ENCODE measurements around the gene FUS. TPM values are rescaled to one million over a fixed set of nuclear protein-coding genes. Genes with fewer than 3 reads are reported as not detected.
A peak's percentile ranks its signal among the peaks of the same experiment; 100 is the strongest.

FUS gene
- total RNA-seq, 2 donors from 2014 or later: 698 to 827 TPM

DNA sequence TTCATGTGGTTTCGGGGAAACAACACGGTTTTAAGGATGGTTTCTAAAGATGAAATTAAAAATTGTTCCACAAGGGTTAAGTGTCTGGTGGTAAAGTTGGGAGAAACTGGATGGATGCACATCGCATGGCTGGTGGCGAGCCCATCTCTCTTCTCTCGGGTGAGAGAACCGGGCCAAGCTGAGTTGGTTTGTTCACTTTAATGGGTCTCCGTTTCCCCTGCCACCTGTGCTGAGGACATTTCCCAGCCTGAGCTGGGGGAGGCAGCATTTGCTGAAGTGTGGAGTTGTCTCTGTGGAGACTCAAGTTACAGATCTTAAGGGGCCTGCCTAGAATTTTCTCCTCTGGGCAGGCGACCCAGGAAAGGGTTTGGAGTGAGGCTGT lies 7.9 kb downstream of the FUS start:
- H3K27ac Mint-ChIP-seq: peak overlapping the region; percentile 69

GRCh38 chr16:31188450-31189411 lies 8.8 kb downstream of the FUS start:
- no peaks in the 10 kb centered on the region for H3K9me3 Mint-ChIP-seq
- Histone ChIP-seq H3K4me1 (ENCODE audit: control insufficient read depth, insufficient read depth, low read length) (no peaks in the 10 kb centered on the region), H3K4me3 (ENCODE audit: low read length) (no peak overlapping the region), H3K27ac (ENCODE audit: low read depth, low read length) (no peak overlapping the region), H3K27me3 (ENCODE audit: control insufficient read depth, insufficient read depth, low read length, poor library complexity, severe bottlenecking) (no peaks in the 10 kb centered on the region), H3K9ac (ENCODE audit: extremely low read depth, low read length, poor library complexity, severe bottlenecking) (no peak overlapping the region), H3K9me3 (ENCODE audit: control insufficient read depth, low read length) (no peaks in the 10 kb centered on the region), H3K36me3 (ENCODE audit: control insufficient read depth, insufficient read depth, low read length) (peaks cover 99% of the 10 kb centered on the region)
- WGBS, 2 experiments (ENCODE audit: insufficient coverage in 1 of 2, insufficient read length in 1 of 2): 96 to 100% methylated on average over 2 to 3 of the region's 3 CpGs
- no peak overlapping the region for H3K4me3 Mint-ChIP-seq
- peak overlapping the region; percentile 2 for H3K27ac Mint-ChIP-seq
- no peaks in the 10 kb centered on the region for H3K27me3 Mint-ChIP-seq (ENCODE audit: insufficient read depth)
- no peak for DNase-seq
- peaks cover 7% of the 10 kb centered on the region for H3K4me1 Mint-ChIP-seq
- H3K36me3 Mint-ChIP-seq (ENCODE audit: low read depth): peaks cover 97% of the 10 kb centered on the region
- TF ChIP-seq CTCF (conservative IDR thresholded peaks at IDR 0.05): no peak

More for the DNA sequence above, 7.9 kb downstream of the FUS start:
- H3K4me1 Mint-ChIP-seq: peaks cover 12% of the 10 kb centered on the region
- H3K4me3 ChIP-seq (ENCODE audit: low read length): no peak overlapping the region
- H3K4me3 Mint-ChIP-seq: no peak overlapping the region
- no peaks in the 10 kb centered on the region for H3K27me3 ChIP-seq (ENCODE audit: control insufficient read depth, insufficient read depth, low read length, poor library complexity, severe bottlenecking)
- no peak overlapping the region for H3K9ac ChIP-seq (ENCODE audit: extremely low read depth, low read length, poor library complexity, severe bottlenecking)
- H3K9me3 ChIP-seq (ENCODE audit: control insufficient read depth, low read length): no peaks in the 10 kb centered on the region
- no peaks in the 10 kb centered on the region for H3K4me1 ChIP-seq (ENCODE audit: control insufficient read depth, insufficient read depth, low read length)
- TF ChIP-seq CTCF (conservative IDR thresholded peaks at IDR 0.05): peak; percentile 24
- 96 to 97% methylated on average over 5 to 8 of the region's 8 CpGs for WGBS, 2 experiments (ENCODE audit: insufficient coverage in 1 of 2, insufficient read length in 1 of 2)
- H3K27ac ChIP-seq (ENCODE audit: low read depth, low read length): no peak overlapping the region
- H3K9me3 Mint-ChIP-seq: no peaks in the 10 kb centered on the region
- DNase-seq: no peak
- peaks cover 98% of the 10 kb centered on the region for H3K36me3 Mint-ChIP-seq (ENCODE audit: low read depth)
- no peaks in the 10 kb centered on the region for H3K27me3 Mint-ChIP-seq (ENCODE audit: insufficient read depth)
- peaks cover 99% of the 10 kb centered on the region for H3K36me3 ChIP-seq (ENCODE audit: control insufficient read depth, insufficient read depth, low read length)

GRCh38 chr16:31189412-31189778 lies 9.5 kb downstream of the FUS start:
- Mint-ChIP-seq H3K4me3 (no peak overlapping the region), H3K4me1 (peaks cover 3% of the 10 kb centered on the region), H3K9me3 (no peaks in the 10 kb centered on the region), H3K36me3 (ENCODE audit: low read depth) (peaks cover 97% of the 10 kb centered on the region), H3K27ac (no peak overlapping the region), H3K27me3 (ENCODE audit: insufficient read depth) (no peaks in the 10 kb centered on the region)
- no peak for DNase-seq
- no peak for TF ChIP-seq CTCF (conservative IDR thresholded peaks at IDR 0.05)
- Histone ChIP-seq H3K9ac (ENCODE audit: extremely low read depth, low read length, poor library complexity, severe bottlenecking) (no peak overlapping the region), H3K4me3 (ENCODE audit: low read length) (no peak overlapping the region), H3K36me3 (ENCODE audit: control insufficient read depth, insufficient read depth, low read length) (peaks cover 100% of the 10 kb centered on the region), H3K9me3 (ENCODE audit: control insufficient read depth, low read length) (no peaks in the 10 kb centered on the region), H3K27ac (ENCODE audit: low read depth, low read length) (no peak overlapping the region), H3K27me3 (ENCODE audit: control insufficient read depth, insufficient read depth, low read length, poor library complexity, severe bottlenecking) (no peaks in the 10 kb centered on the region), H3K4me1 (ENCODE audit: control insufficient read depth, insufficient read depth, low read length) (no peaks in the 10 kb centered on the region)
- 91 to 100% methylated on average over 1 to 2 of the region's 2 CpGs for WGBS, 2 experiments (ENCODE audit: insufficient coverage in 1 of 2, insufficient read length in 1 of 2)
